CD4-positive, alpha-beta T cell treated with Interleukin-6 for 4 hours (primary cell): ENCODE data around the gene HS1BP3.

Experiments used
- DNase-seq: peaks from one replicate; pipeline ENCODE4 v3.0.0-alpha.2; 2020; ENCODE audit warnings: mixed read lengths

The HS1BP3 gene, protein sequence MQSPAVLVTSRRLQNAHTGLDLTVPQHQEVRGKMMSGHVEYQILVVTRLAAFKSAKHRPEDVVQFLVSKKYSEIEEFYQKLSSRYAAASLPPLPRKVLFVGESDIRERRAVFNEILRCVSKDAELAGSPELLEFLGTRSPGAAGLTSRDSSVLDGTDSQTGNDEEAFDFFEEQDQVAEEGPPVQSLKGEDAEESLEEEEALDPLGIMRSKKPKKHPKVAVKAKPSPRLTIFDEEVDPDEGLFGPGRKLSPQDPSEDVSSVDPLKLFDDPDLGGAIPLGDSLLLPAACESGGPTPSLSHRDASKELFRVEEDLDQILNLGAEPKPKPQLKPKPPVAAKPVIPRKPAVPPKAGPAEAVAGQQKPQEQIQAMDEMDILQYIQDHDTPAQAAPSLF

GRCh38 chr2:20650877-20651730, at the start of gene HS1BP3:
Gene HS1BP3 (minus strand): TSS chr2:20651098. CDS start chr2:20651063, 35 bp downstream.
- peak; percentile 89 for DNase-seq

- no peak for DNase-seq
These were observed 48.2 kb upstream of the HS1BP3 start for GRCh38 chr2:20698916-20699613.

GRCh38 chr2:20697322-20697934, 46.5 kb upstream of the HS1BP3 start:
- DNase-seq = no peak

- DNase-seq = no peak
These were observed 45.5 kb upstream of the HS1BP3 start for GRCh38 chr2:20696366-20696765.

DNA sequence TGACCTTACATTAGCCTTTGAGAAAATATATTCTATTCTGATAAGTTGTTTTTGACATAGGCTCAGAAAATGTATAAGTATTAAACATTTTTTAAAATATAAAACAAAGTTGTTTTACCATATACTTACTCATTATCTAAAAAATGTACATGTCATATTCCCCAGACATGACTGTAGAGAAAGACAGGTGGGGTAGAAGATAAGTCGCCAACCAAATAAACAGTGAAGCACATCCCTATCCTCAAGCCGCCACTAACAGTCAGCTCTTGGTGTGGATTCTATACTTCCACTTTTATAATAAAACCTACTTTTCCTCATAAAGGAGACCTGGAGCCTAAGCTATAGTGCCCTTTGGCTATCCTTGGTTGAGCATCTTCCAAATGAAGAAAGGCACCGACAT, 42.4 kb upstream of the HS1BP3 start:
- no peak for DNase-seq

GRCh38 chr2:20692081-20692480, 41.2 kb upstream of the HS1BP3 start:
- DNase-seq = no peak

GRCh38 chr2:20691076-20691734, 40.3 kb upstream of the HS1BP3 start:
- no peak for DNase-seq

- no peak for DNase-seq
These were observed 38.7 kb upstream of the HS1BP3 start for GRCh38 chr2:20689428-20690264.

DNA sequence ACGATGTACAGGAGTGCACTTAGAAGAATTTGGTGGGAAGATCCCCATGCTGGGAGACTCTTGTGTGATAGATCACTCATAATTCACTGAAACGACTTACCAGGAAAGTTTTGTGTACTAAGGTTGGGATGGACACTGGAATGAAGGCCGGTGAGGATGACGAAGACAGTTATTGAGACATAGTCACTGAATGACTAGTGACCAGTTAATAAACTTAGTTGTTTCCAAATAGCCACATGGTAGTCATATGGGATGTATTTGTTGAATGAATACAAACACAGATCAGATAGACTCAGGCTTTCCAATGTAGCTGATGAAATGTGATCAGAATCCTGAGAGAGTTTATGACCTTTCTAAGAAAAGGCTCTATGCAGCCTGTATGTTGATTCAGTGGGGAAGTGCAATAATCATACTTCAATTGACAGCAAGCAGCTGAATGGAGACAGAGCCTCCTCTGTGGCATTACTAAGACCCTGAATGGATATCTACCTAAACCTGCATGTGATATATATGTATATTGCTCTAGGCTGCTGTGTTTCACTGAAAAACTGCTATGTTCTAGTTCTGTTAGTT, 36.4 kb upstream of the HS1BP3 start:
- no peak for DNase-seq

DNA sequence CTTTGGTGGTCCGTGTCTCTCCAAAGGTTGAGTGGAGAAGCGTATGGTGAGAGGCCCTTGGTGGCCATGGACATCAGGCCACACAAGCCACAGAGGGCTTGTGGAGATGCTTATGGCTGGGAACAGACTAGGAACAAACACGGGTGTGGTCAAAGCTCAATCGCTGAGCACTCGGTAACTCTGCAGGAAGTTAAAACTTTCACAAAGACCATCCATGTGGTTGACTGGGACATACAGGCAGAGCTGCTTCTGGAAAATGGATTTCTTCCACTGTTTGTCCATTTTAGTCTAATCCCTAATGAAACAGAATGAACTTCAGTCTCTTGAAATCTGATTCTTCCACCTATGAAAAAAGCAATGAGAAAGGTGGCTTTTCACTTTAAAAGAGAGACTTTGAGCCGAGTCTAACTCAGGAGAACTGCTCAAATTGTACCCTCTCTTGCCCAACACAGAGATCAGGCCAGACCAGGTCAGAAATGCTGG, 33.7 kb upstream of the HS1BP3 start:
- DNase-seq = no peak

DNA sequence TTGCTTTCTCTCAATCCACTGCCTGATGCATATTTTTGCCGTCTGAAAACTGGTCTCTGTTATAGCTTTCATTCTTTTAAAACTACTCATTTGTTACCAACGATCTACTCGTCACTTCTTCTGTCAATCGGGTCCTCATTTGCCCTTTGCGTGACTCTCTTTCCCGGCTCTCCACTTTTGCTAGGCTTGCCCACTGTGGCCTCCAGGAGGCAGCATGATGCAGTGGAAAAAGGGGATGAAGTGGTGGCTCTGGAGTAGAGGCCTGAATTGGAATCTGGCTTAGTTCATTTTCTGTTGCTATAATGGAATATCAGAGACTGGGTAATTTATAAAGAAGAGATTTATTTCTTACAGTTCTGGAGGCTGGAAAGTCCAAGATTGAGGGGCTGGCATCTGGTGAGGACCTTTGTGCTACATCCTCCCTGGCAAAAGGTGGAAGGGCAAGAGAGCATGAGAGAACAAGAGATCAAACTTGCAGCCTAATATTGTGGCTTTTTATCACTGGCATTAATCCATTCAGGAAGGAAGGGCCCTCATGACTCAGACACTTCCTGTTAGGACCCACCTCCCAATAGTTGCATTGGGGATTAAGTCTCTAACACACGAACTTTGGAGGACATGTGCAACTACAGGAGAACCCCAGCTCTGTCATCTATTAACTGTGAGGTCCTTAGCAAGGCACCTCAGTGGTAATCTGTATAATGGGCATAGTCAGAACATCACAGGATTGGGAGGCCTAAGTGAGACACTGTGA, 31.4 kb upstream of the HS1BP3 start:
- no peak for DNase-seq

DNA sequence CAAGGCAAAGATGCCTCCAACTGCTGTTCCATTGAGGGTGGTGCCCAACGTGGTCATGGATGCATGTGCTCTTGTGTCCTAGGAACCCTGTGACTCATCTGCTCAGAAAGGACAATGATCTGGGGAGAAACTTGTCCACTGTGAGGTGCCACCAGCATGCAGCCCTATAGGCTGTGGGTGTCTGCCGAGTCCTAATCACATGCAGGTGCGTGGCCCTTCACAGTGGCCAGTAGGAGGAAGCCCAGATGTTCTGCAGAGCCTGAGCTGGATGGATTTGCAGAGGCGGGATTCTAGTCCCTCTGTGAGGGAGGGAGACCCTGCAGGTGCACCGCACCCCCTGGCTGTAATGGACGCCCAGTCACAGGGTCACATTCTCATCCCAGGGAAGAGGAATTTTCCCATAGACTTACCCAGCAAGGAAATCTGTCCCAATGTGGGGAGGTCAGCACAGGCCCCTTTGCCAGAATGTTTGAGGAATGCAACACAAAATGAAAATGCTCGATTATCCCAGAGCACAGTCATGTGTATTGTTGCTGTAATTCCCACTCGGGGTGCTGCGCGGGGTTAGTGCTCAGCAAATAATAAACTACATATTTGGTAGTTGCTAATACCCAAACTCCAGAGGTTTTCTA, 30.0 kb upstream of the HS1BP3 start:
- no peak for DNase-seq

DNA sequence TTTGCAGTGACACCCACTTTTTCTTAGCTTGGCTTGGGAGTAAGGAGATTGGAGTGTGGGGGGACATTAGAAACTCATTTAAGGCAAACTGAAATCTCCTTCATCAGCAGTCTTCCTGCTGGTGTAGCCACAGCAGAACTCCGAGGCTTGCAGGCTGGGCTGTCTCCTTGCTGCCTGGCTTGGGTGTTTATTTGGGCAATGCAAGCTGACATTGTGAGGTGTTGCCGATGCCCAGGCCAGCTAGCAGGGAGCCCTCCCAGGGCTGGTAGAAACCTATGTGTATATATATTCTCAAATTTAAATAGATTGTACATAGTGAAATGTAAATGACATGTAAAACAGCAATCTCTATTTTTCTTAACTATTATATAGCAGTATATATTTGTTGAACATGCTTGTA, 27.9 kb upstream of the HS1BP3 start:
- DNase-seq = no peak

GRCh38 chr2:20678086-20678395, 27.1 kb upstream of the HS1BP3 start:
- no peak for DNase-seq

DNA sequence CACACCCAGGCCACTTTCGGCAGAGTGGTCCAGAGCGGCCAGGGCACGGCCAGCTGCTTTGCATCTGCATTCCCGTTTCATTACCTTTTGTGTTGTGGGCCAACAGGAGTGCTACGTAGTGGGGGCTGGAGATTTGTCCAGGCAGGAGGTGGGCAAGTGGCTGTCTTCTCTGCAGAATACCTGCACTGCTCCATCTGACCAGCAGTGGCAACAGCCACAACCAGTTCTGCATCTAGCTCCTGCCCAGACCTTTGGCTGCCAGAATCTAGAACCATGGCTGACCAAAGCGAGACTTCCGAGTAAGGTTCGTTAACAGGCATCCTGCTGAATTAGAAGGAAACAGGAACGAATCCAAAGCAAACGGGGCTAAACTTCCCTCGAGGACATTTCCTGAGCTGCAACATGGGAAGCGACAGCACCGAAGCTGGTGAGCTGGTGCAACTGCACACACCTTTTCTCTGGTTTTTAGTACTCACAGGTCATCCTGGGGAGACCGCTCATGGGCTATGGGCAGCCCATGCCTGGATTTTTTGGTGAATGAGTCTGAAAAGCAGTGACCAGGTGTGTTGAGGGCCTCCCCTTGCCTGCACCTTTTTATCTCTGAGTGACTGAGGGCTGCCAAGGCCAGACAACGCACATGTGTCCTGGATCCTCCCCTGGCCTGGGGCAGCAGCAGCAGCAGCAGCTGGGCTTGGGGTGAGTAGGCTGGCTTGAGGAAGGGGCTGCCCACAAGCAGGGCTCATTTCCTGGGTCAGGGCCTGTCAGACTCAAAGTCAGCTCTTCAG, 26.6 kb upstream of the HS1BP3 start:
- no peak for DNase-seq

- DNase-seq = no peak
These were observed 25.7 kb upstream of the HS1BP3 start for GRCh38 chr2:20676353-20677215.

DNA sequence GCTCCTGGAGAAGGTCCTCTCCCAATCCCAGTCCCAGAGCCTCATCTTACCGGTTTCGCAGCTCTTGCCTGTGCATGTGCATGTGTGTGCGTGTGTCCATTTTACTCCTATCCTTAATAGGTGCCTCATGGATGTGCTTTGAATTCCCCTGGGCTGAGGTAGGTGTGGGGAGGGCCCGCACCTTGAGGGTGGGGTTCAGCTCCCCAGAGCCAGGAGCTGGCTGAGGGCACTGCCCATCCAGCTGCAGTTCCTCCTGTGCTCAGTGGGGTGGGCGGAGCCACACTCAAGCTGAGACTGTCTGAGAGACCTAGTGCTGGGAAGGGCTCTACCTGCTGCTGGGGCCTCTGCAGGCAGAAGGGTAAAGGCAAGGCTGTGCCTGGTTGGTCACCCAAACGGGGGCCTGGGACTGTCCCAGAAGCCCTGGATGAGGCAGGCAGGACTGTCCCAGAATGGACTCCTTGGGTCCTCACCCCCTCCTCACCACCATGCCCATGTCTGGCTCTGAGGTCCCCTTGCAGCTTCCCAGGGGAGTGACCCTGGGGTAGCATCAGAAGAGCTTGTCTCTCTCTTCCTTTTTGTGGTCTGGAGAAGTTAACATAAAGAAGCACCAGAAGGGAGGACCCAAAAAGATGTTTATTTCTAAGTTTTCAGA, 24.9 kb upstream of the HS1BP3 start:
- DNase-seq = peak; percentile 28
